HCT116 (cell line): Measurements from ENCODE around the gene PDZRN4. TPM values are rescaled to one million over a fixed set of nuclear protein-coding genes. Genes with fewer than 3 reads are reported as not detected.

Experiments used
- ATAC-seq: fragments of 200-7000 bp; cut with Tn5 transposase; 2 replicates; pipeline ENCODE4 v1.9.1; 2020; ENCODE audit warnings: mild to moderate bottlenecking, moderate library complexity
- BruUV-seq: library from RNA; stranded (reverse); fragments of 400-500 nt; replicated peaks from 2 replicates; lab custom pipeline; 2021; lab: Mats Ljungman, UMichigan
- CTCF ChIA-PET: fragments of 300-600 bp; sonication (Branson Sonifier 250); formaldehyde crosslinking; loops from one replicate; lab custom pipeline; 2021; ENCODE audit warnings: antibody characterized with exemption; lab: Charles Lee
- POLR2A ChIA-PET: fragments of 300-600, 350-600 bp; sonication (Branson Sonifier 250); formaldehyde crosslinking; loops from one replicate; lab custom pipeline; 2021; ENCODE audit warnings: antibody characterized with exemption; lab: Charles Lee
- RAD21 ChIA-PET, 2 experiments: fragments of 300-600 bp; sonication (Branson Sonifier 250); formaldehyde crosslinking; loops; one replicate each; lab custom pipeline; 2023; ENCODE audit warnings: low total read pairs in 2 of 2; ENCODE audit not compliant: uncharacterized antibody in 2 of 2, unreplicated experiment in 2 of 2, low non-redundant PET in 1 of 2; lab: Charles Lee
- DNase-seq: peaks from one replicate; pipeline ENCODE4 v3.0.0-alpha.2; 2010; ENCODE audit warnings: low read depth, low spot score
- H2AFZ ChIP-seq: fragments of 200-600 bp; shearing (Covaris generic), sonication (generic); 2 replicates; pipeline ENCODE4 v1.6.1; 2017; ENCODE audit warnings: low read depth, mixed run types, mixed read lengths, antibody characterized with exemption, low read length; ENCODE audit not compliant: poor library complexity, severe bottlenecking
- H3K27ac ChIP-seq: 2 replicates; pipeline ENCODE4 v1.5.1; 2012; ENCODE audit warnings: low read depth, low read length
- H3K27me3 ChIP-seq: fragments of 200-600 bp; sonication (generic); 2 replicates; pipeline ENCODE4 v1.6.1; 2016; ENCODE audit warnings: mixed run types, low read length, mixed read lengths; ENCODE audit not compliant: insufficient read depth
- H3K36me3 ChIP-seq, 2 experiments: fragments of 200-500 bp in 1 of 2; fragments of 200-600 bp in 1 of 2; sonication (Bioruptor generic) in 1 of 2; sonication (generic) in 1 of 2; 2 replicates each; pipeline versions ENCODE4 v1.5.1 to v1.6.1; 2014 to 2016; ENCODE audit warnings: low read length in 2 of 2, inconsistent platforms in 1 of 2, mixed read lengths in 1 of 2, mixed run types in 1 of 2; ENCODE audit not compliant: insufficient read depth in 2 of 2, control insufficient read depth in 1 of 2
- H3K4me1 ChIP-seq, 2 experiments: fragments of 200-600 bp in 1 of 2; sonication (generic) in 1 of 2; 2 replicates each; pipeline versions ENCODE4 v1.5.1 to v1.6.1; 2012 to 2017; ENCODE audit warnings: low read length in 2 of 2, inconsistent platforms in 1 of 2, mild to moderate bottlenecking in 1 of 2, mixed read lengths in 1 of 2, mixed run types in 1 of 2, moderate library complexity in 1 of 2; ENCODE audit not compliant: insufficient read depth in 2 of 2, control insufficient read depth in 1 of 2
- H3K4me2 ChIP-seq: fragments of 200-600 bp; sonication (generic); 2 replicates; pipeline ENCODE4 v1.6.1; 2017; ENCODE audit warnings: mixed run types, low read length, mixed read lengths
- H3K4me3 ChIP-seq, 2 experiments: fragments of 200-600 bp in 1 of 2; sonication (generic) in 1 of 2; replicated peaks in 1 of 2; 2 replicates each; pipeline ENCODE4 v1.5.1; 2011 to 2016; ENCODE audit warnings: low read length in 2 of 2, control low read depth in 1 of 2, low read depth in 1 of 2, mild to moderate bottlenecking in 1 of 2, mixed read lengths in 1 of 2, mixed run types in 1 of 2
- H3K79me2 ChIP-seq: fragments of 200-600 bp; sonication (generic); 2 replicates; pipeline ENCODE4 v1.6.1; 2017; ENCODE audit warnings: mild to moderate bottlenecking, mixed run types, low read length, moderate library complexity, mixed read lengths; ENCODE audit not compliant: insufficient read depth
- H3K9ac ChIP-seq: fragments of 200-600 bp; sonication (generic); 2 replicates; pipeline ENCODE4 v1.6.1; 2016; ENCODE audit warnings: low read length, mixed read lengths
- H3K9me2 ChIP-seq: fragments of 200-600 bp; sonication (generic), shearing (Covaris generic); 2 replicates; pipeline ENCODE4 v1.6.1; 2017; ENCODE audit warnings: mixed run types, mild to moderate bottlenecking, moderate library complexity; ENCODE audit not compliant: insufficient read depth
- H3K9me3 ChIP-seq, 2 experiments: fragments of 200-500 bp in 1 of 2; fragments of 200-600 bp in 1 of 2; sonication (Bioruptor generic) in 1 of 2; sonication (generic) in 1 of 2; 2 replicates each; pipeline ENCODE4 v1.6.1; 2014 to 2017; ENCODE audit warnings: low read length in 2 of 2, mixed read lengths in 2 of 2, inconsistent platforms in 1 of 2, low read depth in 1 of 2, mild to moderate bottlenecking in 1 of 2, mixed run types in 1 of 2, moderate library complexity in 1 of 2; ENCODE audit not compliant: control insufficient read depth in 1 of 2, insufficient read depth in 1 of 2
- H4K20me1 ChIP-seq: fragments of 200-600 bp; sonication (generic), shearing (Covaris generic); 2 replicates; pipeline ENCODE4 v1.6.1; 2017; ENCODE audit warnings: mixed run types, mild to moderate bottlenecking, moderate library complexity; ENCODE audit not compliant: insufficient read depth
- EGR1 ChIP-seq: IDR thresholded peaks from 2 replicates; pipeline ENCODE4 v1.6.1; 2012; ENCODE audit warnings: low read depth
- ELF1 ChIP-seq: IDR thresholded peaks from 2 replicates; pipeline ENCODE4 v1.6.1; 2012; ENCODE audit warnings: low read depth, borderline replicate concordance
- EZH2phosphoT487 ChIP-seq: fragments of 200-600 bp; IDR thresholded peaks from 2 replicates; pipeline ENCODE4 v1.6.1; 2018; ENCODE audit warnings: antibody characterized with exemption, borderline replicate concordance
- RAD21 ChIP-seq: IDR thresholded peaks from 2 replicates; pipeline ENCODE4 v1.6.1; 2012; ENCODE audit warnings: low read depth, mild to moderate bottlenecking
- SIN3A ChIP-seq: IDR thresholded peaks from 2 replicates; pipeline ENCODE4 v1.6.1; 2012; ENCODE audit warnings: low read depth
- TCF7L2 ChIP-seq: IDR thresholded peaks from 2 replicates; pipeline ENCODE4 v1.7.0; 2011; ENCODE audit warnings: borderline replicate concordance, inconsistent platforms; ENCODE audit not compliant: insufficient read depth, insufficient read length; ENCODE audit errors: extremely low read depth
- YY1 ChIP-seq: IDR thresholded peaks from 2 replicates; pipeline ENCODE4 v1.6.1; 2011; ENCODE audit warnings: low read length, low read depth, moderate library complexity, mild to moderate bottlenecking; ENCODE audit not compliant: insufficient replicate concordance; ENCODE audit errors: extremely low read depth
- ZFX ChIP-seq: fragments of 450-650 bp; IDR thresholded peaks from 2 replicates; pipeline ENCODE4 v1.6.1; 2017
- ZNF274 ChIP-seq: fragments of 200-500 bp; sonication (Bioruptor generic); IDR thresholded peaks from 2 replicates; pipeline ENCODE4 v1.6.1; 2014; ENCODE audit warnings: mild to moderate bottlenecking, low read depth, low read length, inconsistent platforms
- intact Hi-C: fragments of 100-400 bp; cut with micrococcal nuclease; formaldehyde crosslinking; loops from 2 replicates; pipeline ENCODE4 v1.10.0; 2022
- total RNA-seq: library from RNA; stranded (reverse); gene quantifications from one replicate; pipeline ENCODE4 v1.2.1, GENCODE V29; 2021; ENCODE audit not compliant: unreplicated experiment
- TF ChIP-seq, protein P1 (sequence below): IDR thresholded peaks from 2 replicates; pipeline ENCODE4 v1.6.1; 2011; ENCODE audit warnings: mild to moderate bottlenecking, low read length, moderate library complexity; ENCODE audit not compliant: insufficient replicate concordance; ENCODE audit errors: extremely low read depth
- TF ChIP-seq, protein P2 (sequence below): IDR thresholded peaks from 2 replicates; pipeline ENCODE4 v1.6.1; 2012

Gene PDZRN4
- total RNA-seq, 1 experiment from 2014 or later: not detected

DNA sequence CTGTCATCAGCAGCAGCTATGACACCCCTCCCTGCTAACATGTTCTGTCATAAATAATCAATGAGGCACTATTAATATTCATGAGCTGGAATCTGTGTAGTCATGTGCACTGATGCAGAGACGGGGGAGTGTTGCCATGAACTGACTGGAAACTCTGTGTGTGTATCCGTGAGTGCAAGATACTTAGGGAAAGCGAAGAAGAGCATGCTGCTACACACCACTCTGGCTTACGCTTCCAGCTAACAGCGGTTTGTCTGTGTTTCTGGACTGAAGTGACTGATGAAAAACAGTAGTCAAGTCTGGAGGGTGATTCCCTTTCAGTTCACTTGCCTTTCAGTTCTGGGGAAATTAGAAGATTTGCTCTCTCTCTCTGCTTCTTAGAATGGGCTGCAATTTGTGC lies 249.4 kb downstream of the PDZRN4 start:
- Histone ChIP-seq H3K27ac (no peak overlapping the region), H4K20me1 (no peaks in the 10 kb centered on the region), H3K4me1 (no peaks in the 10 kb centered on the region), H3K27me3 (no peaks in the 10 kb centered on the region), H3K9me2 (no peaks in the 10 kb centered on the region), H3K4me3 (no peak overlapping the region), H3K4me2 (no peak overlapping the region), H2AFZ (no peak overlapping the region), H3K79me2 (no peaks in the 10 kb centered on the region), H3K9me3 (no peaks in the 10 kb centered on the region), H3K36me3 (no peaks in the 10 kb centered on the region), H3K9ac (no peak overlapping the region)
- intact Hi-C loops: no loop called here
- CTCF ChIA-PET: no interaction called here
- ATAC-seq (no peak), DNase-seq (no peak)
- RAD21 ChIA-PET: no interaction called here
- no TSS peak for BruUV-seq
- POLR2A ChIA-PET: no interaction called here
- TF ChIP-seq, protein P1, sequence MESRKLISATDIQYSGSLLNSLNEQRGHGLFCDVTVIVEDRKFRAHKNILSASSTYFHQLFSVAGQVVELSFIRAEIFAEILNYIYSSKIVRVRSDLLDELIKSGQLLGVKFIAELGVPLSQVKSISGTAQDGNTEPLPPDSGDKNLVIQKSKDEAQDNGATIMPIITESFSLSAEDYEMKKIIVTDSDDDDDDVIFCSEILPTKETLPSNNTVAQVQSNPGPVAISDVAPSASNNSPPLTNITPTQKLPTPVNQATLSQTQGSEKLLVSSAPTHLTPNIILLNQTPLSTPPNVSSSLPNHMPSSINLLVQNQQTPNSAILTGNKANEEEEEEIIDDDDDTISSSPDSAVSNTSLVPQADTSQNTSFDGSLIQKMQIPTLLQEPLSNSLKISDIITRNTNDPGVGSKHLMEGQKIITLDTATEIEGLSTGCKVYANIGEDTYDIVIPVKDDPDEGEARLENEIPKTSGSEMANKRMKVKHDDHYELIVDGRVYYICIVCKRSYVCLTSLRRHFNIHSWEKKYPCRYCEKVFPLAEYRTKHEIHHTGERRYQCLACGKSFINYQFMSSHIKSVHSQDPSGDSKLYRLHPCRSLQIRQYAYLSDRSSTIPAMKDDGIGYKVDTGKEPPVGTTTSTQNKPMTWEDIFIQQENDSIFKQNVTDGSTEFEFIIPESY: no peak
- TF ChIP-seq ZNF274: no peak
- no peak for TF ChIP-seq SIN3A
- no peak for TF ChIP-seq RAD21
- TF ChIP-seq ZFX: no peak
- TF ChIP-seq YY1: no peak

DNA sequence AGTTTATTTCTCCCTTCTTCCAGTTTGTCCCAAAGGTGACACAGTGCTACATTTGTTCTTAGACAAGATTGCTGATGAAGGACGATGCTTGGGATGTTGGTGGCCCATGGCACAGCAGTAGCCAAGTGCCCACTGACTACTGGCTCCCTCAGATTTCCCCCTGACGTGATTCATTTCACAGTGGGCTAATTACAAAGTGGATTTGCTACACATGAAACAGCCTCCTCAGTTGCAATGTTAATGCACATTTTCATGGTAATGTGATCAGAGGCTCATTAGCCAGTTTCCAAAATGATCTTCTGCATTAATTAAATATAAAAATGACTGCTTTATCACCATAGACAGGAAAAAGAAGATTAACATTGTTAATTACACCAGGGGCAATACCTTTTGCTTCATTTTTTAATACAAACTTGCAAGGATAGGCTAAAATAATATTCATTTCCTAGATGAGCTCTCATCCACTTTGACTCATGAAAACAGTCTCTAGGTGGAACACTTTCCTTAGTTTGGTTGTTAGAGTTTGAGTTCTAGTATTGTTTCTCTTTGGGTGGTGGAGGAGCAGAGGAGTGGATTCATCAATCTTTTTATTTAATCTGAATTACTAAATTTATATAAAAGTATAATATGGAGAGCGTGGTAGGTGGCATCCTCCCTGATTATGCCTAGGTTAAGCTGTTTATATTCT lies 250.9 kb downstream of the PDZRN4 start:
- no peak for ATAC-seq
- H3K9me3 ChIP-seq: no peaks in the 10 kb centered on the region
- no peak overlapping the region for H3K9ac ChIP-seq
- TF ChIP-seq RAD21 (no peak), ELF1 (no peak), EZH2phosphoT487 (no peak), EGR1 (no peak), TCF7L2 (no peak)
- TF ChIP-seq, protein P2, sequence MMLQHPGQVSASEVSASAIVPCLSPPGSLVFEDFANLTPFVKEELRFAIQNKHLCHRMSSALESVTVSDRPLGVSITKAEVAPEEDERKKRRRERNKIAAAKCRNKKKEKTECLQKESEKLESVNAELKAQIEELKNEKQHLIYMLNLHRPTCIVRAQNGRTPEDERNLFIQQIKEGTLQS: no peak
- TF ChIP-seq, protein P1: no peak
- BruUV-seq: no TSS peak
- no peak overlapping the region for H3K4me2 ChIP-seq
- H3K27ac ChIP-seq: no peak overlapping the region
- H3K4me1 ChIP-seq: no peaks in the 10 kb centered on the region
- no peaks in the 10 kb centered on the region for H3K36me3 ChIP-seq
- H3K9me2 ChIP-seq: no peaks in the 10 kb centered on the region
- intact Hi-C loops: no loop called here
- H3K79me2 ChIP-seq: no peaks in the 10 kb centered on the region
- CTCF ChIA-PET: no interaction called here
- POLR2A ChIA-PET: no interaction called here
- no peak for DNase-seq
- H4K20me1 ChIP-seq: no peaks in the 10 kb centered on the region
- no peak overlapping the region for H3K4me3 ChIP-seq
- RAD21 ChIA-PET: no interaction called here
- H2AFZ ChIP-seq: no peak overlapping the region
- no peaks in the 10 kb centered on the region for H3K27me3 ChIP-seq
